Fibroblast of skin of scalp (primary cell): Measurements from ENCODE around the gene ABCB9.
A peak's percentile ranks its signal among the peaks of the same experiment; 100 is the strongest.

Experiments used
- DNase-seq: peaks from one replicate; pipeline ENCODE4 v3.0.0-alpha.2; 2013

ABCB9 gene

DNA sequence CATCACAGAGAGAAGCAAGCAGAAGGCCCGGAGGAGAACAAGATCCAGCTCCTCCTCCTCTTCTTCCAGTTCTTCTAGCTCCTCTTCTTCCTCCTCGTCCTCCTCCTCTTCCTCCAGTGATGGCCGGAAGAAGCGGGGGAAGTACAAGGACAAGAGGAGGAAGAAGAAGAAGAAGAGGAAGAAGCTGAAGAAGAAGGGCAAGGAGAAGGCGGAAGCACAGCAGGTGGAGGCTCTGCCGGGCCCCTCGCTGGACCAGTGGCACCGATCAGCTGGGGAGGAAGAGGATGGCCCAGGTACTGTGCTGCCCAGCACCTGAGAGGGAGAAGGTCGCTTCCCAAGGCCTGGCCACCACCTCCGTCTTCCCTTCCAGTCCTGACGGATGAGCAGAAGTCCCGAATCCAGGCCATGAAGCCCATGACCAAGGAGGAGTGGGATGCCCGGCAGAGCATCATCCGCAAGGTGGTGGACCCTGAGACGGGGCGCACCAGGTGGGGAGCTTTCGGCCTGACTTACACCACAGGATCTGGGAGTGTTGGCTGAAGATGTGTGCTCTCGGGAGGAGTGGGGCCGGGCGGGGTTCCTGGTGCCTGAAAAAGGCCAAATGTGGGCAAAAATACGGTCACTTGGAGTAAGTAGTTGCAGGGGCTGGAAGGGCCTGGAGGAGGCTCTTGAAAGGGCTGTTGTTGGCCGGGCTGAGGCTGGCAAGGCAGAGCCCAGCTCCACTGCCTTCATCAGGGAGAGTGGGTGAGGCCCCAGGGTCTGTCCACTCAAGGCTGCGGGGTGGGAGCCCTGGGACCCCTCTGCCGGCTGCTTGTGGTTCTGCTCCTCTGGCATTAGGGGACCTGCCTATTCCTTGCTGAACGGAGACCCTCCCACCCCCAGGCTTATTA, 15.6 kb upstream of the ABCB9 start:
- no peak for DNase-seq

DNA sequence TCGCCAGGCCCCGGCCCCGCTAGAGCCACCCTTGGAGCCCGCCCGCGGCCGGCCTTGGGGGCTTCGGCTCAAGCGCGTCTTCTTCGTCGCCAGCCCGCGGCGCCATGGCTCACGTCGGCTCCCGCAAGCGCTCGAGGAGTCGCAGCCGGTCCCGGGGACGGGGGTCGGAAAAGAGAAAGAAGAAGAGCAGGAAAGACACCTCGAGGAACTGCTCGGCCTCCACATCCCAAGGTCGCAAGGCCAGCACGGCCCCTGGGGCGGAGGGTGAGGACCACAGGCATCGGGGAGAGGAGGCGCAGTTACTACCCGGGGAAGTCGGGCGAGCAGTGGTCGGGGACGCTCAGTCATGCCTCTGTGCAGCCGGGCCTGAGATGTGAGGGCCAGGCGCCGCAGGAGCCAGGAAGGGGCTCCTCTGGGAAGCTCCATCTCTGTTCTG, 14.8 kb upstream of the ABCB9 start:
- DNase-seq: no peak

DNA sequence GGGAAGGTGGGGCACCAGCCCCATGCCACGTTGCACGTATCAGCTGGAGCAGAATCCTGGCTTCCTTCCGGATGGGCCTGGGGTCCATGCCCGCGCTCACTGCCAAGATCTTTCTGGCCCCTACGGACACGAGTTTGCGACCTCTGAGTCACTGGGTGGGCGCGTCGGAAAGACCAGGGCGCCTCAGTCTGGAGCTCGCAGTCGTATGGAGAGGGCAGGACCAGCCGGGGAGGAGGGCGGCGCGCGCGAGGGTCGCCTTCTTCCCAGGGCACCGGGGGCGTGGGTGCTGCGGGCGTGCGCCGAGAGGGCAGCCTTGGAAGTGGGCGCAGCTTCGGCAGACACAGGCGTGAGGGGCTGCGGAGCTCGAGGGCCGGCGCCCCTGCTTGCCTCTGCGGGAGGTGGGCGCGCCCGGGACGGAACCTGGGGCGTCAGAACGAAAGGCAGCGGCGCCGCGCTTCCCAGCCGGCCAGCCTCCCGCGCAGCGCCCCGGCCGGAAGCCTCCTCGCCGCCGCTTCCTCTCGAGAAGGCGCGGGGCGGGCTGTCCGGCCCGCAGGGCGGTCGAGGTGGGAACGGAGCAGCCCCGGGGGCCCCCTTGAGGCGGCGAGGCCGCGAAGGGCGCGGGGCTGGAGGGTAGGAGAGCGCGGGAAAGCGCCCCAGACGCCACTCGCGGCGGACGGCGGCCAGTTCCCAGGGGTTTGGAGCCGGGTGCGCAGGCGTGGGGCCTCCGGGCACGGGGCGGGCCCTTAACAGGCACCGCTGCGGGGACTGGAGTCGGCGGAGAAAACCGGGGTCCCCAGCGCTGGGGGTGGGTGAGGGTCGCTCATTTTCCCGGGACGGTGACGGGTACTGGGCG, 14.1 kb upstream of the ABCB9 start, which contains the start of gene ARL6IP4:
TSS of gene ARL6IP4 (plus strand) at position 499 of the 853 bp plus-strand sequence. CDS start 459 bp downstream, outside the sequence.
- DNase-seq: peak; percentile 68

DNA sequence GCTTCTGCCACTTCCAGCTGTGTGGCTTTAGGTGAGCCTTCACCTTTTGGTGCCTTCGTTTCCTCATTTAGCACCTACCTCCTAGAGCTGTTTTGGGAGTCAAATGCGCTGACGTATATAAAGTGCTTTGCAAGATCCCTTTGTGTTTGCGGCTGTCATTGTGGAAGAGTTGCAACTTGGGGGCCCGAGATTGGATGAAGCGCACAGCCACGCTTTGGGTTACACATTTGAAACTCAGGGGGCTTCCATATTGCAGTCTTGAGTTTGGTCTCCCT, 13.6 kb upstream of the ABCB9 start:
- no peak for DNase-seq

DNA sequence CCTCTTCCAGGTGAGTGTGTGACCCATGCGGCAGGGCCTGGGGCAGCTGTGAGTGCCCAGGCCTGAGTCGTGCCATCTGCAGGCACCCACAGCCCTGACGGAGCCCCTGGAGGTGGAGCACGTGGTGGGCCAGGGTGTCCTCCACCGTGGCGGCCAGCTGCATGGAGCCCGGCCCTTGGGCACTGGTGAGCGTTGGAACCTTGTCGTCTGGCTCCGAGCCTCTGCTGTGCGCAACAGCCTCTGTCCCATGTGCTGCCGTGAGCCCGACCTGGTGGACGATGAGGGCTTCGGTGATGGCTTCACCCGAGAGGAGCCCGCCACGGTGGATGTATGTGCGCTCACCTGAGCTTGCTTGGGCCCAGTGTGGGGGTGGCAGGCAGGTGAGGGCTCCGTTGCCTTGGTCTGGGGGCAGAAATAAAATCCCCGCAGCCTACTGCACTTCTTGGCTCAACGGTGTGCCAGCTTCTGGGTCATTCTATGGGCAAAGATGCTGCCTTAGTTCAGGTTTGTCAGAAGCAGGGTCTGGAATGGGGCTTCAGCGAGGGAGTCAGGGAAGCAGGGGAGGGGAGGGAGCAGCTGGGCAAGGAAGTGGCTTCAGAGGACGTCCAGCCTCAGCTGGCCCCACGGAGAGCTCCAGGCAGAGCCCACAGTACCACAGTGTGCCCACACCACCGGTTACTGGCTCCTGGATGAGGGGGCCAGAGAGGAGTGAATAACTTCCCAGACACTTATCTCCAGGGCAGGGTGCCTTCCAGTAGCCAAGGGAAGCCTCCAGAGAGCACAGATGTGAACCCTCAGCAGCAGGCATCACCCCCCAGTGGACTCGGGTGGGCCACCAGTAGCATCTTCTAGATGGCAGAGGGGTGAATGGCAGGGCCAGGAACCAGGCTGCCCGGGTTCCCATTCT, 13.0 kb upstream of the ABCB9 start:
- DNase-seq: no peak

DNA sequence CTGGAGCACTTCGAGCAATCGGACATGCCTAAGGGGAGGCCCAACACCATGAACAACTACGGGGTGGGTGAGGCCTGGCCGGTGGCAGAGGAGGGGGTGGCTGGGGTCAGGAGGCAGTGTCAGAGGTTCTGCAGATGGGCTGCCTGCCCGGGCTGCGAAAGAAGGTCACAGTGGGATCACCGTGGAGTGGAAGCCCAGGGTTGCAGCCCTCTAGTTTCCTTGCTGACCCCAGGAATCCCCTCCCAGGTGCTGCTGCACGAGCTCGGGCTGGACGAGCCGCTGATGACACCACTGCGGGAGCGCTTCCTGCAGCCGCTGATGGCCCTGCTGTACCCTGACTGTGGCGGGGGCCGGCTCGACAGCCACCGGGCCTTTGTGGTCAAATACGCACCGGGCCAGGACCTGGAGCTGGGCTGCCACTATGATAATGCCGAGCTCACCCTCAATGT, 12.3 kb upstream of the ABCB9 start:
- DNase-seq: no peak

DNA sequence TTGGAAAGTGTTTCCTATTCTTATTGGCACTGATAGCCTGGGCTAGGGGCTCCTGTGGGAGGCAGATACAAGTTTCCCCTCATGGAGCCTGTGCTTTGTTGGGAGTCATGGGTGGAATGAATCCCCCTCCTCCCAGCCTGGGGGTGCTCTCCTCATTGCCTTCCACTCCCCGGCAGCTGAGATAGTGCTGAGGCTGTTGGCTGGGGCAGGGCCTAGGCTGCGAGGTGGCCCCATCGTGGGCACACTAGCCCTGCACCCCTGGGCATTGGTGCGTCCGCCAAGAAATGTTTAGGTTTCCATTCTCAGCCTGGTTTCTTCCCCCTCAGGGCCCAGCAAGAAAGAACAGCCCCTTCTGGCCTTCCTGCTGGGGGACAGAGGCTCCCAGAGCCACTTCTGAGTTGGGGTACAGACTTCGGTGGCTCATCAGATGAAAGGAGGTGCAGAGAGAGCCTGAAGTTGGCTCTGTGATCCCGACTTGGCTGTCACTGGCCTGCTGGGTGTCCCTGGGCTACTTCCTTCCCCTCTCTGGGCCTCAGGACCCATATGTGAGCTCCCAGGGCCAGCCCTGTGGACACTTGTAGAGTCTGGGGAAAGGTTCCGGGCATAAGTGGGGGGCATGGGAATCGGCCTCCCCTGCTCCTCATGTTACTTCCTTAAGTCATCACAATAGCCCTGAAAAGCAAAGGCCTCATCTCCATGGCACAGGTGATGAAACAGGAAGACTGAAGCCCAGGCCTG, 11.6 kb upstream of the ABCB9 start:
- no peak for DNase-seq

DNA sequence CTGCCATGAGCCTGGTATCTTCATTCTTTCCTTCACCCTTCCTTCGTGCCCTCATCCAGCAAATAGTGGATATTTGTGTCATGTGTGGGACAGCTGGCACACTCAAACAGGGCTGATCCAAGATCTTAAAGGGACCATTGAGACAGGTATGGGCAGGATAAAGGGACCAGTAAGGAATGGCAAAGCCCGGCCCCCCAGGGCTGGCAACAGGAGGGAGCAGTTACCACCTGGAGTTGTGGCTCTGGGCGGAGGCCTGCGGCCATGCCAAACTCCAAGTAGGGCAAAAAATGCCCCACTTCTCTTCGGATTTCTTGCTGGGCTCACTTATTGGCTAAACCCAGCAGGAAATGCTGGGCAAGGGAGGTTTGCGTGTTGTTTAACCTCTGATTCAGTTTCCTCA, 10.9 kb upstream of the ABCB9 start:
- no peak for DNase-seq

DNA sequence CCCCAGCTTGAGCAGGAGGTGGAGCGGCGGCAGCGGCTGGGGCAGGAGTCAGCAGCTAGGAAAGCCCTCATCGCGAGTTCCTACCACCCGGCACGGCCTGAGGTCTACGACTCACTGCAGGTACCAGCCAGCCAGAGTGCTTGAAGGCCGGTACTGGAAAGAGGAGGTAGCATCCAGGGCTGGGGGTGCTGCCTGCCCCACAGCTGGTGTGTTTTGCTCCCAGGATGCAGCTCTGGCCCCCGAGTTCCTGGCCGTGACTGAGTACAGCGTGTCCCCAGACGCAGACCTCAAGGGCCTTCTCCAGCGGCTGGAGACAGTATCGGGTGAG, 10.3 kb upstream of the ABCB9 start:
- DNase-seq: no peak

DNA sequence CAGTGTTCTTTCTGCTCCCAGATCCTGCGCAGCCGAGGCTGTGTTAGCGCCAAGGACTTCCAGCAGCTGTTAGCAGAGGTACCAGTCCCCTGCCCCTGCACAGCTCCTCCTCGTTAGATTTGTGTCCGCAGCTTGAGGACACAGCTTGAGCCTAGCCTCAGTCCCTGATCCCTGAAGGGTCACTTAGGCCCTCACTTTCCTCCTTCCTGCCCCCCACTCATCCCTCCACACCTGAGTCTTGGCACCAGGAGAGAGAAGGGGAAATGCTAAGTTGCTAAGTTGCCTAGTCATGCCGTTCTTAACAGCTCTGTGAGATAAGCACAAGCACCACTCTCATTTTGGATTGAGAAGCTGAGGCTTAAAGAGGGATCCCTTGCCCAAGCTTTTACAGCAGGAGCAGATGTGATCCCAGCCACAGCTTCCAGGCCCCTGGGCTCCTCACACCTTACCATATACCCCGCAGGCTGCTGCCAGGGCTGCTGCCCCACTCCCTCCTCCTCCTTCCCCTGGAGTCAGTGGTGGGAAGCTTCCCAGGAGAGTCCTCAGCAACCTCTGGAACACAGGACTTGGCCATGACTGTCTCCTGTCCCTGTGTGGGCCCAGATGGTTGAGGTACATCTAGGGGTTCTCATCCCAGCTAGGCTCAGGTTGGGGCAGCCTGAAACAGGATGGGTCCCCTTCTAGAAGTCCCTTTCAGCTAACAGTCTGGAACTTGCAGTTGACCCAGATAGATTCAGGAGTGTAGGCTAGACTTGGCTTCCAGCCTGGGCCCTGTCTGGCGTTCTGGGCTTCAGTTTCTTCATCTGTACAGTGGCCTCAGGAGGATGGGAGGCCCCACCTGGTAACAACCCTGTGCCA, 9.8 kb upstream of the ABCB9 start:
- DNase-seq: no peak

DNA sequence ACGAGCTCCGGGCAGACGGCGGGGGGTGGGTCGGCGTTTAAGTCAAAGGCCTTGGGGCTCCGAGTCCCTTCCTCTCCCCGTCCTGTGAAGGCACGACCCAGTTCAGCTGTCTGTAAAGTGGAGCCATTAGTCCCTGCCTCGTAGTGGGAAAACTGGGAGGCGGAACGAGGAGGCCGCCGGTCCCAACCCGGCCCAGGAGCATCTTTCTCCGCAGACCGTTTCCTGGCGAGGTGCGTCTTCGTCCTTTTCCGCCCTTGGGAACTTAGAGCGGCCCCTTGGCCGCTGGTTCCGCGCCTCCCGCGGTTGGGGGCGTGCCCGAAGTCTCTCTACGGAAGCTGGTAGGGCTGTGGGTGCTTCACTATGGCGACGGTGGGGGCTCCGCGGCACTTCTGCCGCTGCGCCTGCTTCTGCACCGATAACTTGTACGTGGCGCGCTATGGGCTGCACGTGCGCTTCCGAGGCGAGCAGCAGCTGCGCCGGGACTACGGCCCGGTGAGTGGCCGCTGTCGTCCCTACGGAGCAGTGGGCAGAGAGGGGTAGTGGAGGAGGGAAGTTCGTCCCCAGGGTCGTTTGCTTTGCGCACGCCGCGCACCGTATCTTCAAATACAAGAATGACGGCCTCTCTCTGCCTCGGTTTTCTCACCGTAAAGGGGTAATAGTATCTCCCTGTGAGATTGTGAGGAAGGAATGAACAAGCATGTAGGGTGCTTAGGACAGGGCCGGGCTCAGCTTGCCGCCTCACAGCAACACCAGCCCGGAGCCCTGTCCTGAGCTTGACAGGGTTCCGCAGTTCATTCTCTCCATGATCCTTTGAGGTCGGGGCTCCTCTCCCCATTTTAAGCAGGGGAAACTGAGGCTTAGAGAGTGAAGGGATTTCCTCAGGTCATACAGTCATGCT, 8.9 kb upstream of the ABCB9 start, which contains the start of gene OGFOD2:
TSS of gene OGFOD2 (plus strand) at position 353 of the 898 bp plus-strand sequence. CDS start at position 361, 8 bp downstream.
- DNase-seq: peak; percentile 93

DNA sequence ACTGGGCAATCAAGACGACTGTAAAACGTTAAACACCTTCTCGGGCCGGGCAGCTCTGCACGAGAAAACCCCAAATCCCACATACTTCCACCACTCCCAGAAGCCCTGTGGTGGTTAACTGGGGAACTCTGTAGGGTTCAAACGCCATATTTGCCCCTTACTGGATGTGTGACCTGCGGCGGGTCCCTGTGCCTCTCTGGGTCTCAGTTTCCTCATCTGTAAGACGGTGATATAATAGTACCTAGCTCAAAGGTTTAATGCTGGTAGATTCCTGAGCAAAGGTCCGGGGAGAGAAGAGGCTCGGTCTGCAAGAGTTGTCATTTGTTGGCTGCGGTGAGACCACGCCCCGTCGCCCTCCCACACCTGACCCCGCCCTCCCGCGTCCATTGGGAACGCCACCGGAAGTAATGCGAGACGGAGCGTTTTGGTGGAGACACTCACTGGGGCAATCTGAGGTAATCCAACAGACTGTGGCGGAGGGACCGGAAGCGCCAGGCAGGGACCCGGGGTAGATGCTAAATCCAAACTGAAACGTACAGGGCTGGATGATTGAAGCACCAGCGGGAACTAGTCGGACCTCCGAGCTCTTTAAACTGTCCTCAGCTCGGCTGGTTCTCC, 8.1 kb upstream of the ABCB9 start:
- DNase-seq: peak; percentile 99

DNA sequence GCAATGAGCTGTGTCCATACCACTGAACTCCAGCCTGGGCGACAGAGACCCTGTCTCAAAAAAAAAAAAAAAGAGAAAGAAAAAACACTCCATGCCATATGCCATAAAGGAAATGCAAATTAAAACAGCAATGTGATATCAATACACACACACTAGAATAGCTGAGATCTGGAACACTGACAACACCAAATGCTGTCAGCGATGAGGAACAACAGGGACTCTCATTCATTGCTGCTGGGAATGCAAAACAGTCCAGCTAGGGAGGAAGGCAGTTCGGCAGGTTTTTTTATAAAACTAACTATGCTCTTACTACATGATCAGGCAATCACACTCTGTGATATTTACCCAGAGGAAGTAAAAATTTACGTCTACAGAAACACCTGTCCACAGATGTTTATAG, 3.4 kb upstream of the ABCB9 start:
- DNase-seq: no peak

DNA sequence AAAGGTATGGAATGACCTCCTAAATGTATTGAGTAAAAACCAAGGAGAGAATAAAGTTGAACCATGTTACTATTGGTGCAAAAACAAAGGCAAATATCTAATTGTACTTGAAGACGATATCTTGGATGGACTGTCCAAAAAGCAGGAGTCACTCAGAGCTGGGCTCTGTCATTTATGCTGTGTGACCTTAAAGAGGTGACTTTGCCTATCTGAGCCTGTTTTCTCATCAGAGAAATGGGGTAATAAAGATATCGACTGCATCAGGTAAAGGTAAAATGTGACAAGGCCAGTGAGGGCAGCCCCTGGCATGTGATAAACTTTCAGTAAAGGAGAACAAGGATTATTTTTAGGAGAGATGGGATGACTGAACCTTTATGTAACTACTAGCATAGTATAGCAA, 1.8 kb upstream of the ABCB9 start:
- DNase-seq: no peak

DNA sequence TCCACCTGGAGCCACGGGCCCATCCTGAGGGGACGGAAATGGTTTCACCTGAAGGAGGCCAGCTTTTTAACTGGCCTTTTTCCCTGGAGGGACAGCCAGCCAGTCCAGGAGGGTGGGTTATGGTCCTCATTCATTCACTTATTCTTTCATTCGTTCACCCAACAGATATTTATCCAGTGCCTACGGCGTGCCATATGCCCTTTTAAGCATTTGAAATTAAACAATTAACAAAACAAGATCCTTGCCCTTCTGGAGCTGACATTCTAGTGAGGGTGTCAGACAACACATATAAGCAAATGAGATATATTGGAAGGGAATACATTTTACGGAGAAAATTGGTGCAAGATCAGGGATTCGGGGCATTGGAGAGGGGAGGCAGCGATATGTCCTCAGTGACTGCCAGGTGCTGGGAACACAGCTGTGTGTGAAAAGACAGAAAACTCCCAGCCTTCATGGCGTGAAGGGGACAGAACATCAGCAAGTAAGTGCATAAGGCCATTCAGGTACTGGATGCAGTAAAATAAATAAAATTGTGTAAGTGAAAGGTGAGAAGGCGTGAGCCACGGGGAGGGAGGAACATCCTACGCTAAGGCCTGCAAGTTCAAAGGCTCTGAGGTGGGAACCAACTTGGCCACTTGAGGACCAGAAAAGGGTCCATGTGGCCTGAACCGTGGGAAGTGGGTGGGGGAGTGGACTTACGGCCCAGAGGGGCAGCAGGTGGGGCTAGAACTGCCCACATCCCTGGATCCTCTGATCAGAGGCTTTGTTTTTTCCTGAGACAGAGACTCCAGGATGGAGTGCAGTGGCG, 684 bp upstream of the ABCB9 start:
- no peak for DNase-seq

DNA sequence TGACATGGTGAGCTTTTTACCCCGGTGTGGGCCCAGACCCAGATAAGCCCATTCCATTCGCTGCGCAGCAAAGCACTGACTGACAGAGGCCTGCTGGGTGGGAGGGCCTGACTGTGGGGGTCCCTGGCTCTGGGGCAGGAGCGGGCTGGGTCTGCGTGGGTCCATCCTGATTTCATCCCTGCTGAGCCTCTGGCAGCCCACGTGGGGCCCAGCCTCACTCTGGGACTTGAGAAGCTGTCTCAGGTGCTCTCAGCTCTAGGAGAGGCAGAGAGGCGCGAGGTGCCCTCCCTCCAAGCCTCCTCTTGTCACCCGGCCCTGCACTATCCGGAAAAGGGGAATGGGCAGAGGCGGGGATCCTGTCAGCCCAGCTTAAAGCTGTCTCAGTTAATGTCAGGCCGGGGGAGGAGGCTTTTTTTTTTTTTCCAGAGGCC, 927 bp downstream of the ABCB9 start:
- DNase-seq: no peak

DNA sequence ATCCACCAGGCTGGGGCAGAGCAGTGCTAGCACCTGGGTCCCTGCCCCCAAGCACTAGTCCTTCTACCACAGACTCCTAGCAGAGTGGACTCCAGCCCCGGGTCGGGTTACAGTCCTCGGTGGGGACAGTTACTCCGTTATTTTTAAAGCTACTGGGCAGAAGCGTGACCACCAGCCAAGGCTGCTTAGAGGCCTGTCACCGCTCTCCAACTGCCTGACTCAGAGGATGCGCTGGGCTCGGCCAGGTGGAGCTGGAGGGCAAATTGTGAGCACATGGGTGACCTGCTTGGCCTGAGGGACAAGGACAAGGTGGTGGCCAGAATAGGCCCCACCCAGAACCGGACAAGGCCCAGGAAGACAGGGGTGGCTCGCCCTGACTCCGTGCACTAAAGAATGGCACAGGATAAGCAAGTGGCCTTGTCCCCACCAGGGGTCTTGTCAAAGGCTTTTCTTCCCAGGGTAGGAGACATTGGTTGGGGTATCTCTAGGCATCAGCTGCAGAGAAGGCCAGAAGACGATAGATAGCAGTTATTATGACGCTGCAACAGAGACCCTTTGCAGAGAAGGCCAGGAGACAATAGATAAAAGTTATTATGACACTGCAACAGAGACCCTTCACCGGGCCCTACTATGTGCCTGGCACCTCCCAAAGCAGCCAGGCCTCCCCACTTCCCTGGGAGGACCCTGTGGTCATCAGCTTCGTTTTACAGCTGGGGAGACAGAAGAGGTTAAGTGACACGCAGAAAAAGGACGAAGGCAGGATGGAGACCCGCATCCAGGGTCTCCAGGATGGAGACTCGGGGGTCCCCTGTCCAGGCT, 1.6 kb downstream of the ABCB9 start:
- DNase-seq: no peak

DNA sequence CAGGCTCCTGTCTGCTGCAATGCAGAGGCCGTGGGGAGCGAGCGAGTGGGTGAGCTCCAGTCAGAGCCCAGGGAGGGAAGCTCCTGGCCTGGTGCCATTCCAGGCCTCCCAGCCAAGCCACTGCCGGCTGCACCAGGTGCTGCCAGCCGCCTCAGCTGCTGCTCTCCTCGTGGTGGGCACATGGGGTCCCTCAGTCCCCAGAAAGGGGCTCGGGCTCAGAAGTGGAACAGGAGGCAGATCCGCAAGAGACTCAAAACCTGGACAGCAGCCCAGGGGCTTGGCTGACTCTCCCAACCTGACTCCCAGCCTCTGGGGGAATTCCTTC, 2.4 kb downstream of the ABCB9 start:
- no peak for DNase-seq
